HG03558 (cell line): ENCODE data around the gene PPDPF.

Experiments
- ATAC-seq: cut with Tn5 transposase; IDR thresholded peaks from one replicate; pipeline ENCODE4 v1.9.1; 2021; ENCODE audit warnings: moderate number of reproducible peaks; ENCODE audit not compliant: unreplicated experiment; ENCODE audit errors: extremely low read depth

PPDPF gene

GRCh38 chr20:63519668-63520503 lies 679 bp upstream of the PPDPF start:
- ATAC-seq = no peak

- ATAC-seq = no peak
Measured at GRCh38 chr20:63520934-63521601, 503 bp downstream of the PPDPF start.

- no peak for ATAC-seq
Measured at GRCh38 chr20:63521602-63522001, 1.0 kb downstream of the PPDPF start.

- no peak for ATAC-seq
Measured at GRCh38 chr20:63522091-63522868, 1.7 kb downstream of the PPDPF start.

GRCh38 chr20:63522981-63523611 lies 2.5 kb downstream of the PPDPF start:
- no peak for ATAC-seq

GRCh38 chr20:63525185-63525584 lies 4.6 kb downstream of the PPDPF start:
- ATAC-seq = no peak

- no peak for ATAC-seq
Measured at GRCh38 chr20:63525971-63526370, 5.4 kb downstream of the PPDPF start.

- no peak for ATAC-seq
Measured at GRCh38 chr20:63527184-63527583, 6.6 kb downstream of the PPDPF start.

- ATAC-seq = no peak
Measured at GRCh38 chr20:63529180-63529860, 8.8 kb downstream of the PPDPF start.

GRCh38 chr20:63529861-63530787 lies 9.6 kb downstream of the PPDPF start:
- no peak for ATAC-seq

- ATAC-seq = no peak
Measured at GRCh38 chr20:63530788-63531160, 10.2 kb downstream of the PPDPF start.

GRCh38 chr20:63531686-63532448 lies 11.3 kb downstream of the PPDPF start:
- no peak for ATAC-seq

- no peak for ATAC-seq
Measured at GRCh38 chr20:63532449-63532971, 11.9 kb downstream of the PPDPF start.

- ATAC-seq = no peak
Measured at GRCh38 chr20:63533388-63533787, 12.8 kb downstream of the PPDPF start.

GRCh38 chr20:63533871-63534393 lies 13.4 kb downstream of the PPDPF start:
- no peak for ATAC-seq

GRCh38 chr20:63534427-63534830 lies 13.9 kb downstream of the PPDPF start:
- no peak for ATAC-seq

GRCh38 chr20:63534831-63535651 lies 14.5 kb downstream of the PPDPF start:
- no peak for ATAC-seq
